GOT3 (cell line): Measurements from ENCODE around the gene MXRA5.
"Not testable (repeated sequence)": the region's sequence is repeated elsewhere in the genome, so short reads cannot be mapped to it uniquely, and the experiment has no call there.

Experiments used
- DNase-seq: peaks from one replicate; lab custom pipeline; 2025; ENCODE audit warnings: mixed read lengths; lab: John Stamatoyannopoulos, UW

The MXRA5 gene

GRCh38 chrX:3320471-3321046 is 25.9 kb downstream of the MXRA5 start:
- no peak for DNase-seq

- no peak for DNase-seq
Observed at GRCh38 chrX:3317191-3317718, 29.2 kb downstream of the MXRA5 start.

GRCh38 chrX:3312109-3312508 is 34.3 kb downstream of the MXRA5 start:
- DNase-seq: no peak

- DNase-seq: no peak
Observed at GRCh38 chrX:3307881-3308280, 38.6 kb downstream of the MXRA5 start.

- no peak for DNase-seq
Observed at GRCh38 chrX:3299636-3300035, 46.8 kb downstream of the MXRA5 start.

GRCh38 chrX:3295731-3296130 is 50.7 kb downstream of the MXRA5 start:
- DNase-seq: no peak

- DNase-seq: no peak
Observed at GRCh38 chrX:3293251-3293650, 53.2 kb downstream of the MXRA5 start.

- no peak for DNase-seq
Observed at GRCh38 chrX:3290561-3290960, 55.9 kb downstream of the MXRA5 start.

GRCh38 chrX:3286196-3286945 is 60.1 kb downstream of the MXRA5 start:
- no peak for DNase-seq

GRCh38 chrX:3280706-3281105 is 65.7 kb downstream of the MXRA5 start:
- DNase-seq: no peak

GRCh38 chrX:3273668-3274067 is 72.8 kb downstream of the MXRA5 start:
- not testable (repeated sequence) for DNase-seq

GRCh38 chrX:3271834-3272186 is 74.6 kb downstream of the MXRA5 start:
- DNase-seq: no peak

- no peak for DNase-seq
Observed at GRCh38 chrX:3271183-3271833, 75.1 kb downstream of the MXRA5 start.

GRCh38 chrX:3268829-3269228 is 77.6 kb downstream of the MXRA5 start:
- DNase-seq: no peak

- no peak for DNase-seq
Observed at GRCh38 chrX:3263681-3264126, 82.7 kb downstream of the MXRA5 start.

GRCh38 chrX:3262901-3263300 is 83.6 kb downstream of the MXRA5 start:
- no peak for DNase-seq
